Measurements from ENCODE around the gene PRPF40A. TPM values are rescaled to one million over a fixed set of nuclear protein-coding genes. Genes with fewer than 3 reads are reported as not detected.

PRPF40A gene
- total RNA-seq, 1 donor from 2014 or later: 33.8 TPM

- intact Hi-C loops (cut with micrococcal nuclease): no loop called here
- H3K27ac ChIP-seq (replicated peaks): no peak overlapping the region
- H3K4me3 ChIP-seq: no peak overlapping the region
- no peaks in the 10 kb centered on the region for H3K9me3 ChIP-seq (replicated peaks)
- no peak for TF ChIP-seq CTCF (IDR thresholded peaks at IDR 0.05; ENCODE audit: borderline replicate concordance)
- peaks cover 37% of the 10 kb centered on the region for H3K36me3 ChIP-seq
- no peak for DNase-seq
- no peaks in the 10 kb centered on the region for H3K27me3 ChIP-seq (ENCODE audit: low read depth)
- peaks cover 73% of the 10 kb centered on the region for H3K4me1 ChIP-seq
Observed at GRCh38 chr2:152715112-152715511, 2.1 kb downstream of the PRPF40A start.

- intact Hi-C loops (cut with micrococcal nuclease): no loop called here
- Histone ChIP-seq H3K27ac (replicated peaks) (no peak overlapping the region), H3K4me1 (peaks cover 40% of the 10 kb centered on the region), H3K36me3 (peaks cover 43% of the 10 kb centered on the region), H3K27me3 (ENCODE audit: low read depth) (no peaks in the 10 kb centered on the region), H3K9me3 (replicated peaks) (no peaks in the 10 kb centered on the region), H3K4me3 (no peak overlapping the region)
- no peak for TF ChIP-seq CTCF (IDR thresholded peaks at IDR 0.05; ENCODE audit: borderline replicate concordance)
- DNase-seq: no peak
Observed at GRCh38 chr2:152710713-152711112, 6.5 kb downstream of the PRPF40A start.

- Histone ChIP-seq H3K4me1 (peaks cover 22% of the 10 kb centered on the region), H3K27ac (replicated peaks) (no peak overlapping the region), H3K27me3 (ENCODE audit: low read depth) (no peaks in the 10 kb centered on the region), H3K36me3 (peaks cover 34% of the 10 kb centered on the region), H3K9me3 (replicated peaks) (no peaks in the 10 kb centered on the region), H3K4me3 (no peak overlapping the region)
- TF ChIP-seq CTCF (IDR thresholded peaks at IDR 0.05; ENCODE audit: borderline replicate concordance): no peak
- intact Hi-C loops (cut with micrococcal nuclease): no loop called here
- DNase-seq: no peak
Observed at GRCh38 chr2:152708742-152709141, 8.5 kb downstream of the PRPF40A start.

GRCh38 chr2:152706477-152707021 is 10.7 kb downstream of the PRPF40A start:
- peaks cover 6% of the 10 kb centered on the region for H3K9me3 ChIP-seq (replicated peaks)
- no peaks in the 10 kb centered on the region for H3K27me3 ChIP-seq (ENCODE audit: low read depth)
- TF ChIP-seq CTCF (IDR thresholded peaks at IDR 0.05; ENCODE audit: borderline replicate concordance): no peak
- H3K4me3 ChIP-seq: no peak overlapping the region
- peaks cover 8% of the 10 kb centered on the region for H3K4me1 ChIP-seq
- no peak overlapping the region for H3K27ac ChIP-seq (replicated peaks)
- no peak for DNase-seq
- peaks cover 13% of the 10 kb centered on the region for H3K36me3 ChIP-seq
- intact Hi-C loops (cut with micrococcal nuclease): no loop called here

- TF ChIP-seq CTCF (IDR thresholded peaks at IDR 0.05; ENCODE audit: borderline replicate concordance): no peak
Observed at GRCh38 chr2:152701198-152701597, 16.1 kb downstream of the PRPF40A start.

More at GRCh38 chr2:152701198-152701597, 16.1 kb downstream of the PRPF40A start:
- no peak overlapping the region for H3K4me3 ChIP-seq
- peaks cover 11% of the 10 kb centered on the region for H3K9me3 ChIP-seq (replicated peaks)
- no peak for DNase-seq
- H3K36me3 ChIP-seq: no peaks in the 10 kb centered on the region
- H3K27me3 ChIP-seq (ENCODE audit: low read depth): no peaks in the 10 kb centered on the region
- H3K4me1 ChIP-seq: peaks cover 11% of the 10 kb centered on the region
- H3K27ac ChIP-seq (replicated peaks): no peak overlapping the region
- intact Hi-C loops (cut with micrococcal nuclease): no loop called here

All from left ventricle myocardium inferior (tissue), 1 donor.